Activated CD4-positive, alpha-beta T cell treated with anti-CD3 and anti-CD28 coated beads, Interleukin-2, amount 10 ng/mL, durations not matched to agents 7 days and 5 days (primary cell): ENCODE results near the gene GID8. TPM values are rescaled to one million over a fixed set of nuclear protein-coding genes. Genes with fewer than 3 reads are reported as not detected.

ENCODE experiments used
- CTCF ChIA-PET: fragments of 350-600 bp; sonication (Branson Sonifier 250); formaldehyde crosslinking; loops from one replicate; lab custom pipeline; 2021; ENCODE audit warnings: antibody characterized with exemption; lab: Charles Lee
- POLR2A ChIA-PET: fragments of 350-600 bp; sonication (Branson Sonifier 250); formaldehyde crosslinking; loops from one replicate; lab custom pipeline; 2021; ENCODE audit warnings: antibody characterized with exemption; lab: Charles Lee
- DNase-seq: peaks from one replicate; pipeline ENCODE4 v3.0.0-alpha.2; 2020
- H3K27ac Mint-ChIP-seq: one replicate; pipeline ENCODE4 v1.8.0; 2021; ENCODE audit warnings: mild to moderate bottlenecking, moderate library complexity, mixed read lengths
- H3K27me3 Mint-ChIP-seq: one replicate; pipeline ENCODE4 v1.8.0; 2021; ENCODE audit warnings: mixed read lengths
- H3K36me3 Mint-ChIP-seq: one replicate; pipeline ENCODE4 v1.8.0; 2021; ENCODE audit warnings: low read depth, mixed read lengths
- H3K4me1 Mint-ChIP-seq: one replicate; pipeline ENCODE4 v1.8.0; 2021; ENCODE audit warnings: mixed read lengths
- H3K4me3 Mint-ChIP-seq: one replicate; pipeline ENCODE4 v1.8.0; 2021; ENCODE audit warnings: mild to moderate bottlenecking, moderate library complexity, mixed read lengths
- H3K9me3 Mint-ChIP-seq: one replicate; pipeline ENCODE4 v1.8.0; 2021; ENCODE audit warnings: mixed read lengths
- total RNA-seq, 2 experiments: library from RNA; stranded (reverse); gene quantifications; one replicate each; pipeline ENCODE4 v1.2.3, GENCODE V29; 2021

Gene GID8
- 10 to 100 TPM; 32.5 to 35.1 TPM for total RNA-seq

DNA sequence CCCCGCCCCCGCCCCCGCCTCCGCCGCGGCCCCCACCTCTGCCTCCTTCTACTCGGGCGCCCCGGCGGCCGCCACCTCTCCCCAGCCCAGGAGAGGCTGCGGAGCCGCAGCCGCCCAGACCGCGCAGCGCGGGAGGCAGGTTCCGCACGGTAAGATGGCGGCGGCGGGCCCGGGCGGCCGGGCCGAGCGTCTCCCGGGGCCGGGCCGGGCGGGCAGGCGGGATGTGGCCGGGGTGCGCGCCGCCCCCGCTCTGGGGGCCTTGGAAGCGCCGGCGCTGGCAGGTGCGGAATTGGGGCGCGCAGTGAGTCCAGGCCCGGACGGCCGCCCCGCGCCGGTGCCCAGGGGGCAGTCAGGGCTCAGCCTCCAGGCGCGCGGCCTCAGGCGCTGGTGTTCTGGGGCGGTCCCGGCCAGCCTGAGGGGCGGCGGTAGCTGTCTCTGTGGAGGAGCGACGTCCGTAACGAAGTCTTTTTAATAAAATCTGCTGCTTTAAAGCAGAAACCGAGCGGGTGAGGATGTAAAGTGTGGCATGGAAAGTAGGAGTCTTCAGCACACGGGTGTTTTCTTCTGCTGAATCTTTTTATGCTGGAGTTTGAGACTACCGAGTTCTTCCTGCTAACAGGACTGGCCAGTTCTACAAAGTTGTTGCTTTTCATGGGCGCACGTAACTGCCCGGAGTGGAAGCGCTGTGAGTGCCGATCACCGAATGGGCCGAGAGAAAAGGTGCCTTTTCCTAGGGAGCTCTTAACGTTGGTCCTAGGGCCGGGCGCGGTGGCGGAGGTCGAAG lies at the start of gene GID8:
TSS of gene GID8 (plus strand) at position 43 of the 784 bp plus-strand sequence. CDS start 3,356 bp downstream, outside the sequence.
- Mint-ChIP-seq H3K4me3 (no peak within 1 kb of the TSS), H3K36me3 (peaks cover 26% of the 10 kb centered on the region), H3K4me1 (peaks cover 33% of the 10 kb centered on the region), H3K27ac (peak within 1 kb of the TSS; percentile 92), H3K9me3 (no peaks in the 10 kb centered on the region), H3K27me3 (no peaks in the 10 kb centered on the region)
- ChIA-PET CTCF (interaction anchor here (0.7 to 4.0 kb wide), 9 partner anchors 9 to 285 kb away, joined by 3 to 14 read pairs (median 4); partner anchors contain the start of gene DIDO1), POLR2A (interaction anchor here (0.7 to 1.5 kb wide), 2 partner anchors 11 to 20 kb away, joined by 3 to 4 read pairs; no protein-coding TSS in a partner anchor)
- peak; percentile 46 for DNase-seq

DNA sequence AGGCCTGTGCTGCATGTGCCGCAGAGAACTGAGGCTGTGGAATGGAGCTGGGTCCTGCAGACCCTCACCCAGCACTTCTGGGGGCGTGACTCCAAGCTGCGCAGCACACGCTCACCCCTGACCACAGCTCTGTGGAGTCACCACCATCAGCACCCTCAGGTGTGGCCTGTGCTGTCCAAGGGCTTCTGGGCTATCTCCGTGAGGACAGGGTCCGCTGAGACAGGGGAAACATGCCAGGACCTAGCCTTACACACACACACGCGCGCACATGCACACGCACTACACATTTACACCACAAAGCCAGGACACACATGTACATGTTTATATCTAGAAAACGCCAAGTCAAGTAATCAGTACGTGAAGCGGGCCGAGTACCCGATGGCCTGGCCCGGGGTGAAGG lies 49.5 kb upstream of the GID8 start:
- no peak for DNase-seq
- ChIA-PET POLR2A (no interaction called here), CTCF (interaction anchor here (1.2 kb wide), 1 partner anchor 9 kb away, joined by 4 read pairs; no protein-coding TSS in a partner anchor)
- Mint-ChIP-seq H3K36me3 (peaks cover 62% of the 10 kb centered on the region), H3K4me1 (peaks cover 46% of the 10 kb centered on the region), H3K4me3 (no peak overlapping the region), H3K9me3 (no peaks in the 10 kb centered on the region), H3K27me3 (no peaks in the 10 kb centered on the region), H3K27ac (no peak overlapping the region)

DNA sequence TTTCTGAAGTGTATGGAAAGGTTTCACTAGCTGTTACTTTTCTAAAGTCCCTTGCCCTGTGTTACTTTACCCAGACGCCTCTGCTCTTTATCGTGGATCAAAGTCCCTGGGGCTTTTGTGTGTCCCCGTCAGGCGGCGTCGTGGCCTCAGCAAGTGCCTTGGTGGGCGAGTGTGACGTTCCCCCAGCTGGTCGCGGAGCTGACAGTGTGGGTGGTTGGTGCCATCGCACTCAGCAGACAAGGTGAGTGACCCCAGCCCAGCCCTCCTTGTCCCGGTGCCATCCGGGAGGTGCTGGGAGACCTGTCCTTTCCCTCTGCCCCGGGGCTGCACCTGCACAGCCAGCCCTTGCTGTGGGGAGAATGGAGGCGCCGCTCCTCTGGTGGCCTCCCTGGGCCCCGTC lies 49.0 kb upstream of the GID8 start:
- no peak for DNase-seq
- Mint-ChIP-seq H3K4me1 (peaks cover 50% of the 10 kb centered on the region), H3K36me3 (peaks cover 67% of the 10 kb centered on the region), H3K9me3 (no peaks in the 10 kb centered on the region), H3K27me3 (no peaks in the 10 kb centered on the region), H3K27ac (no peak overlapping the region), H3K4me3 (no peak overlapping the region)
- CTCF ChIA-PET, result interaction anchor here (1.2 kb wide), 1 partner anchor 9 kb away, joined by 4 read pairs; no protein-coding TSS in a partner anchor
- POLR2A ChIA-PET, result no interaction called here

DNA sequence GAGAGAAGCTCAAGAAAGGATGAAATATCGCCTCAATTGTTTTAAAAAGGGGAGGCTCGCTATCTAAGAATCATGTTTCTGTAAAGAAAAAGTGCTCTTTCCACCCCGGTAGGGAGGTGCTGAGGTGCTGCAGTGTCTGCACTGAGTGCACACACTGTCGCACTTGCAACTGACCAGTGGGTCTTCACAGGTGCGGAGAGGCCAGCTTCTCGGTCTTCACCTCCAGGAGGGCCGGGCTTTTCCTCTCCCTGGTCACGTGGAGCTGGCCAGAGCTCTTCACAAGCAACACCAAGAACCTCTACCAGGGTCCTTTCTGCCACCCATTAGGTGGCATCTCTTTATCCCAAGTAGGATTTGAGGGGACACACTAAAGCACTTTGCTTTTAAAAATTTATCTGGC lies 48.5 kb upstream of the GID8 start:
- H3K9me3 Mint-ChIP-seq, result no peaks in the 10 kb centered on the region
- H3K4me1 Mint-ChIP-seq, result peaks cover 50% of the 10 kb centered on the region
- ChIA-PET CTCF (no interaction called here), POLR2A (no interaction called here)
- H3K27me3 Mint-ChIP-seq, result no peaks in the 10 kb centered on the region
- no peak overlapping the region for H3K4me3 Mint-ChIP-seq
- no peak overlapping the region for H3K27ac Mint-ChIP-seq
- peaks cover 72% of the 10 kb centered on the region for H3K36me3 Mint-ChIP-seq
- no peak for DNase-seq

DNA sequence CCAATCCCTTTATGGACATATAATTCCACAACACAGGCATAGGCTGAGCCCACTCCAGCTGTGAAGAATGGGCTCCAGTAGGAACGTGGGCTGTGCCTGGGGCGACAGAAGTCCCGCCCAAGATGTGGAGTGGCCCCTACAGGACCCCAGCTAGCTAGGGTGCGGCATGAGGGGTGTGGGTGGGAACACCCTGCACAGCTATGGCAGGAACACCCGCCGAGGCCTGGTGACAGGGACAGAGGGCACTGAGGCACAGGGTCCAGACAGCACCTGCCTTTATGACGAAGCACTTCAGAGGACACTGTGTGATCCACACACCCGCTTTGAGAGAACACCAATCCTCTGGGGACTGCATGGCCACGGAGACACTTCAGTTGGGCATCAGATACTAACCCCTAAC lies 48.1 kb upstream of the GID8 start:
- Mint-ChIP-seq H3K4me3 (no peak overlapping the region), H3K4me1 (peaks cover 50% of the 10 kb centered on the region), H3K27me3 (no peaks in the 10 kb centered on the region), H3K27ac (no peak overlapping the region), H3K9me3 (no peaks in the 10 kb centered on the region), H3K36me3 (peaks cover 72% of the 10 kb centered on the region)
- CTCF ChIA-PET, result interaction anchor here (0.8 to 1.6 kb wide), 5 partner anchors 10 to 119 kb away, joined by 3 to 5 read pairs (median 3); no protein-coding TSS in a partner anchor
- no peak for DNase-seq
- POLR2A ChIA-PET, result no interaction called here

DNA sequence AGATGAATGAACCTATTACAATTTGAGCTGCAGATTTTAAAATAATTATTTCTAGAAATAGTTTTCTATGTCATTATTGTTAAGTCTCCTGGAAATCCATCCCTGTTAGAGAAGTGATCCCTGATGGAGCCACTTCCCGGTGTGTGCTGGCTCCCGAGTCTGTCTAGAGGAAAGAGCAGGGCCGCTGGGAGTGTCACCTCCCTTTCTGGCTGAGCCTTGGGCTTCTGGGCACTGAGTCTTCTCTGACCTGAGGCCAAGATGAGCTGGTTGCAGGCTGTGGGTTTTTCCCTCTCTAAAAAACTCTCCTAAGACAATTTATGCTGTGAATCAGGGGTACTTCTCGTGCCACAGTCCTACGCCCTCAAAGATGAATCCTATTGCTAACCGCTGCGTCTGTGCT lies 47.5 kb upstream of the GID8 start:
- no peak overlapping the region for H3K4me3 Mint-ChIP-seq
- H3K9me3 Mint-ChIP-seq, result no peaks in the 10 kb centered on the region
- H3K36me3 Mint-ChIP-seq, result peaks cover 77% of the 10 kb centered on the region
- peak overlapping the region; percentile 85 for H3K27ac Mint-ChIP-seq
- ChIA-PET POLR2A (interaction anchor here (0.8 kb wide), 1 partner anchor 212 kb away, joined by 3 read pairs; no protein-coding TSS in a partner anchor), CTCF (interaction anchor here (0.8 to 1.6 kb wide), 7 partner anchors 9 to 119 kb away, joined by 3 to 5 read pairs (median 3); no protein-coding TSS in a partner anchor)
- no peak for DNase-seq
- H3K27me3 Mint-ChIP-seq, result no peaks in the 10 kb centered on the region
- peaks cover 50% of the 10 kb centered on the region for H3K4me1 Mint-ChIP-seq

DNA sequence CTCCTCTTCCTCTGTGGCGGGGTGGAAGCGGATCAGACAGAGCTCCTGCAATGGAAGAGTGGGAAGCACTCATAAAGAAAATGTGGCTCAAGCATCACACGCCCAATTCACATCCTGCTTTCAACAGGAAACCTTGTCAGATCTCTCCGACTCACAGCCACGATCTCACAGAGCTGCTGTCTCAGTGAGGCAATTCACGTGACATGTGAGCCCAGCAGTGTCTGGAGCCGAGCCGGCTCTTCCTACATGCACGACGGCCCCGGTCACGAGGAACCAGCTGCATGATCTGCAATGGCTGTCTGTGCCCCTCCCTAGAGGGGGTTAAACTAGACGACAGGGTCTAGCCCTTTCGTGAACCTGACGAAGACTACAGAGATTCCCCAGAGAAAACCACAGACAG lies 46.8 kb upstream of the GID8 start:
- peak; percentile 71 for DNase-seq
- Mint-ChIP-seq H3K4me1 (peaks cover 49% of the 10 kb centered on the region), H3K36me3 (peaks cover 83% of the 10 kb centered on the region), H3K27me3 (no peaks in the 10 kb centered on the region), H3K27ac (peak overlapping the region; percentile 85), H3K9me3 (no peaks in the 10 kb centered on the region), H3K4me3 (no peak overlapping the region)
- CTCF ChIA-PET, result interaction anchor here (0.6 to 1.6 kb wide), 5 partner anchors 8 to 417 kb away, joined by 3 to 5 read pairs (median 4); no protein-coding TSS in a partner anchor
- POLR2A ChIA-PET, result interaction anchor here (0.8 kb wide), 1 partner anchor 211 kb away, joined by 3 read pairs; no protein-coding TSS in a partner anchor

DNA sequence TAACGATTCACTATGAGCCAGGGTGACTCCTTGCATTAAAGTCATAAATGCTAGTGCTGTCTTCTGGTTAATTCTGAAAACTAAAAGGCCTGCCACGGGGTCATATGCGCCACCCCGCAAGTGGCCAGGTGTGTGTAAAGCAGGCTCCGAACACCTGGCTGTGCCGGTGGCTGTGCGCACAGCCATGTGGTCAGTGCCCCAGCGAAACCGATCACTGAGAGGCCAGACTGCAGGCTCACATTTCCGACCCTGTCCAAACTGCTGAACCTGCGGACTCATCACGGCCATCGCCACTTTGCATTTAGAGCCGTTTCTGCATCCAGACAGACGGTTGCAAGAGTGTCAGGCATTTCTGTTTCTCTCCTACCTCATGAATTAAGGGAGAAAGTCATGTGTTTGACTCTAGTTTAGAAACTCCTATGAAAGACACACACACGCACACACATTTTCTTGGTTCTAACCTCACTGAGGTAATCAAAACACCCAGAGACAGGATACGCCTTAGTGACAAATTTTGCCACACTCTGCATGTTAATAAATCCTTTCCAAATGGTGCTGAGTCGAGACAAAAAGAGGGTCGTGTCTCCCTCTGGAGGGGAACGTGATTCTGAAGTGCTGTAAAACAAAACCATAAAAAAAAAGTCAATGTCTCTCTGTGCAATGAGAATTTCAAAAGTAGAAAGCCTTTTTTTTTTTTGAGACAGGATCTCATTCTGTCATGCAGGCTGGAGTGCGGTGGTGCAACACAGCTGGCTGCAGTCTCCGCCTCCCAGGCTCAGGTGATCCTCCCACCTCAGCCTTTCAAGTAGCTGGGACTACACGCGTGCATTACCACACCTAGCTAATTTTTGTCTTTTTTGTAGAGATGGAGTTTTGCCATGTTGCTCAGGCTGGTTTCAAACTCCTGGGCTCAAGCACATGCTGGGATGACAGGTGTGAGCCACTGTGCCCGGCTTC lies 45.3 kb upstream of the GID8 start:
- H3K9me3 Mint-ChIP-seq, result no peaks in the 10 kb centered on the region
- H3K4me3 Mint-ChIP-seq, result no peak overlapping the region
- no peaks in the 10 kb centered on the region for H3K27me3 Mint-ChIP-seq
- CTCF ChIA-PET, result interaction anchor here (0.6 to 1.5 kb wide), 2 partner anchors 20 to 45 kb away, joined by 3 read pairs; no protein-coding TSS in a partner anchor
- H3K36me3 Mint-ChIP-seq, result peaks cover 73% of the 10 kb centered on the region
- peaks cover 35% of the 10 kb centered on the region for H3K4me1 Mint-ChIP-seq
- peak overlapping the region; percentile 87 for H3K27ac Mint-ChIP-seq
- POLR2A ChIA-PET, result no interaction called here
- DNase-seq, result peak; percentile 53

DNA sequence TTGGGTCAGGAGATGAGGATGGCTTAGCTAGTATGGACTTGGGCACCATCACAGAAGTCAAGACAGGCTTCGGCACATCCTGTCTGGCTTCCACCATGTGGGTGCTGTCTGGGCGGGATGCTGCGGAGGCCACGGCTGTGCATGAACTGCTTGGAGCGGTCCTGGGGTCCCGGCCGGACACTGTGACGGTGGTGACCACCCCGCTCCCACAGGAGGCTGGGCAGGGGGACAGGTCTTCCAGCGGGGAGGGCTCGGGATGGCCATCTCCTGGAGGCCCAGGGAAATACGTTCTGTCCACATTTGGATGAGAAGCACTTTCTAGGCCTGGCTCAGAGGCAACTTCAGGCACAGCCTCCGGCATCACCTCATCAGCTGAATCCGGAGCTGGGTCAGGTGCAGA lies 44.2 kb upstream of the GID8 start:
- DNase-seq, result no peak
- POLR2A ChIA-PET, result interaction anchor here (1.5 kb wide), 1 partner anchor 25 kb away, joined by 4 read pairs; no protein-coding TSS in a partner anchor
- peaks cover 38% of the 10 kb centered on the region for H3K4me1 Mint-ChIP-seq
- H3K27ac Mint-ChIP-seq, result peak overlapping the region; percentile 87
- H3K36me3 Mint-ChIP-seq, result peaks cover 63% of the 10 kb centered on the region
- no peaks in the 10 kb centered on the region for H3K9me3 Mint-ChIP-seq
- H3K27me3 Mint-ChIP-seq, result no peaks in the 10 kb centered on the region
- CTCF ChIA-PET, result interaction anchor here (0.9 to 1.2 kb wide), 4 partner anchors 12 to 34 kb away, joined by 3 read pairs; no protein-coding TSS in a partner anchor
- H3K4me3 Mint-ChIP-seq, result no peak overlapping the region

DNA sequence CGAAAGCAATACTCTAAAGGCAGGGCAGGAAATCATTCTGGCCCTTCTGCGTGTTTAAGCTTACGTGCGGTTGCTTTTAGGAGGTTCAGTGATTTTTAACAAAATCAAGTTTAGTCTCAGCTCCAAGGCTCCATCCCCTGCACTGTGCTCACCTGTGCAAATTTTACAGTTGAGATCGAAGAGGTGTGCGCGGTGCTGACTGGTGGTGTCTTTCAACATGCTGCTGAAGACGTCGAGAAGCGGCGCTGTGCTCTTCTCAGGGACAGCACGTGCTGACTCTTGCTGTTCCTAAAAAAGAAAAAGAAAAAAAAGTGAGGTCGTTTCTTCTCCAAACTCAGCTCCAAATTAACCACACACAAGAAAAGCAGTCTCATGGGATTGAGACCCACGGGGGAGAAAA lies 43.7 kb upstream of the GID8 start:
- ChIA-PET CTCF (interaction anchor here (0.9 to 1.2 kb wide), 5 partner anchors 12 to 34 kb away, joined by 3 read pairs; no protein-coding TSS in a partner anchor), POLR2A (interaction anchor here (1.5 kb wide), 1 partner anchor 24 kb away, joined by 4 read pairs; no protein-coding TSS in a partner anchor)
- no peak for DNase-seq
- no peaks in the 10 kb centered on the region for H3K9me3 Mint-ChIP-seq
- H3K4me3 Mint-ChIP-seq, result no peak overlapping the region
- peaks cover 44% of the 10 kb centered on the region for H3K4me1 Mint-ChIP-seq
- no peak overlapping the region for H3K27ac Mint-ChIP-seq
- peaks cover 64% of the 10 kb centered on the region for H3K36me3 Mint-ChIP-seq
- no peaks in the 10 kb centered on the region for H3K27me3 Mint-ChIP-seq

DNA sequence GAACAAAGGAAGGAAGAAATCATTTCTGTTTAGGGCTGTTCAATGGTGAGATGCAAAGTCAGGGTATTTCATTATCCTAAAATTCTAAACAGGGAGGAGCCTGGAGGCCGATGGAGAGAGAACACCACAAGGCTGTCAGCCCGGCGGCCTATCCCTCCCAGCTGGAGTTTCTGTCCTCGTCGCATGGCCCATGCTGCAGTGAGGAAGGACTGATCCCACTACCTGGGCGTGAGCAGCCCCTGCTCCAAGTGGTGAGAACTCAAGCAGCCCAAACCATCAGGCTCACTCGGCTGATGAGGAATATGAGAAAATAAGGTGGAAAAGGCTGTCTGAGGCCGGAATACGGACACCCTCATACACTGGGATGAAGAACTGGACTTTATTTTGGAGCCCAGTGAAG lies 42.4 kb upstream of the GID8 start:
- no peaks in the 10 kb centered on the region for H3K9me3 Mint-ChIP-seq
- no peaks in the 10 kb centered on the region for H3K27me3 Mint-ChIP-seq
- H3K4me1 Mint-ChIP-seq, result peaks cover 53% of the 10 kb centered on the region
- no peak for DNase-seq
- H3K27ac Mint-ChIP-seq, result peak overlapping the region; percentile 71
- POLR2A ChIA-PET, result no interaction called here
- CTCF ChIA-PET, result interaction anchor here (0.5 kb wide), 1 partner anchor 396 kb away, joined by 4 read pairs; no protein-coding TSS in a partner anchor
- no peak overlapping the region for H3K4me3 Mint-ChIP-seq
- peaks cover 55% of the 10 kb centered on the region for H3K36me3 Mint-ChIP-seq

DNA sequence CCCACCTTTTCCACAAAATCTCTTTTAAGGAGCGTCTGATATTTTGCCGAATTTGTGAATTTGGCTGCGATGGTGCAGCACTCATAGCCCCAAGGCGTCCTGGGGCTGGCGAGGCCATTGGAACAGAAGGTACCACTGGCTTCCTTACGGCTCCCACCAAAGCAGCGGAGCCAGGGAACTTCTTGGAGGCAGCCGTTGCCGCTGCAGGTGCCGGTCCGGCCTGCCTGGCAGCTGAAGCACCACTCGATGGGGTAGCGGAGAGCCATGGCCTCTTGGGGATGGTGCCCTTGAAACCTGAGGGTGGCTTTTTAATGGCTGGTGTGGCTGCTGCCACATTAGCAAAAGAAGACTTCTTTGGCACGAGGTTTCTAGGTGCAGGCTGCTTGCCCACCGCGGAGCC lies 41.4 kb upstream of the GID8 start:
- peaks cover 52% of the 10 kb centered on the region for H3K36me3 Mint-ChIP-seq
- no peak overlapping the region for H3K27ac Mint-ChIP-seq
- DNase-seq, result no peak
- no peaks in the 10 kb centered on the region for H3K9me3 Mint-ChIP-seq
- peaks cover 53% of the 10 kb centered on the region for H3K4me1 Mint-ChIP-seq
- POLR2A ChIA-PET, result no interaction called here
- CTCF ChIA-PET, result no interaction called here
- no peak overlapping the region for H3K4me3 Mint-ChIP-seq
- no peaks in the 10 kb centered on the region for H3K27me3 Mint-ChIP-seq
